Measurements from ENCODE around the gene VPS16.
A peak's percentile ranks its signal among the peaks of the same experiment; 100 is the strongest.

The VPS16 gene

GRCh38 chr20:2865101-2865500, 24.6 kb downstream of the VPS16 start:
- CTCF ChIA-PET = interaction anchor here (0.5 to 3.4 kb wide), 8 partner anchors 9 to 213 kb away, joined by 3 to 22 read pairs (median 4); no protein-coding TSS in a partner anchor
- POLR2A ChIA-PET = interaction anchor here (0.6 kb wide), 2 partner anchors 55 to 58 kb away, joined by 3 read pairs; no protein-coding TSS in a partner anchor
- Histone ChIP-seq H3K4me3 (ENCODE audit: low read depth, low read length) (no peak overlapping the region), H3K36me3 (ENCODE audit: control insufficient read depth in 2 of 2, insufficient read depth in 1 of 2, low read length in 2 of 2) (peaks cover 0 to 54% of the 10 kb centered on the region in 2 experiments; a peak in 2 of 3 replicates), H3K9me3 (ENCODE audit: control insufficient read depth, insufficient read depth, low read depth, low read length) (no peaks in the 10 kb centered on the region), H3K27ac (ENCODE audit: extremely low read depth, low read depth, low read length) (no peak overlapping the region), H3K4me1 (ENCODE audit: control insufficient read depth, insufficient read depth, low read length) (no peaks in the 10 kb centered on the region; the same call in none of the 2 replicates)
- no peak for TF ChIP-seq SCRT2 (tag by site-specific recombination; IDR thresholded peaks at IDR 0.05)
- no peak for TF ChIP-seq ZNF302 (tag by site-specific recombination; IDR thresholded peaks at IDR 0.05; ENCODE audit: low read depth)

DNA sequence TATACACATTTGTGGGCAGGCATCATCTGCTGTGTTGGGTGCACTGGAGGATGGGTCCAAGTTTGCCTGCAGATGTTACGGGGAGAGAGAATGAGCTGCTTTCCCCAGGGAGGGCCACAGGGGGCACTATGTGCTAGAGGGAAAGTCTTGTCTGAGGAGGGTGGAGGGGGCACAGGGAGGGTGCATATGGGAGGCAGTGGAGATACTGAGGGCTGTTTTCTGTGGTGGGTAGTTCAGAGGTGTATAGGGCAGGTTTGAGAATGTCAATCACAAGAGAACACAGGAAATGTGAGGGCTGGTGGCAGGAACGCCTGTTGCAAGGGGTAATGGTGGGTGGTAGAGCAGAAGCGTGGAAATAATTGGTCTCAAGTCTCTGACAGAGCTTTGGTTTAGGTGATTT, 25.1 kb downstream of the VPS16 start:
- CTCF ChIA-PET = interaction anchor here (0.5 to 3.4 kb wide), 8 partner anchors 9 to 212 kb away, joined by 3 to 22 read pairs (median 4); no protein-coding TSS in a partner anchor
- peaks cover 0 to 53% of the 10 kb centered on the region in 2 experiments; a peak in 2 of 3 replicates for H3K36me3 ChIP-seq (ENCODE audit: control insufficient read depth in 2 of 2, insufficient read depth in 1 of 2, low read length in 2 of 2)
- H3K27ac ChIP-seq (ENCODE audit: extremely low read depth, low read depth, low read length) = no peak overlapping the region
- TF ChIP-seq SETDB1 (IDR thresholded peaks at IDR 0.05; ENCODE audit: insufficient read length, low read length) (no peak), EGR2 (tag by site-specific recombination; IDR thresholded peaks at IDR 0.05; ENCODE audit: low read depth) (peak; percentile 49; the same call in 1 of the 2 replicates), ZNF433 (tag by site-specific recombination; IDR thresholded peaks at IDR 0.05; ENCODE audit: low read depth) (no peak), ZNF654 (tag by site-specific recombination; IDR thresholded peaks at IDR 0.05; ENCODE audit: low read depth) (peak; percentile 50), ZNF391 (tag by site-specific recombination; IDR thresholded peaks at IDR 0.05; ENCODE audit: borderline replicate concordance, low read depth) (no peak), ZNF558 (tag by site-specific recombination; IDR thresholded peaks at IDR 0.05) (no peak), CTCF (tag by site-specific recombination; IDR thresholded peaks at IDR 0.05) (0 out of 2 replicates have a peak, but pooled peaks have one; percentile 32), KLF8 (tag by site-specific recombination; IDR thresholded peaks at IDR 0.05) (no peak), SCRT2 (tag by site-specific recombination; IDR thresholded peaks at IDR 0.05) (peak; percentile 42; the same call in 1 of the 2 replicates)
- H3K4me1 ChIP-seq (ENCODE audit: control insufficient read depth, insufficient read depth, low read length) = peaks cover 4% of the 10 kb centered on the region
- POLR2A ChIA-PET = interaction anchor here (0.6 kb wide), 1 partner anchor 56 kb away, joined by 3 read pairs; no protein-coding TSS in a partner anchor
- no peak overlapping the region for H3K4me3 ChIP-seq (ENCODE audit: low read depth, low read length)
- no peaks in the 10 kb centered on the region for H3K9me3 ChIP-seq (ENCODE audit: control insufficient read depth, insufficient read depth, low read depth, low read length)

DNA sequence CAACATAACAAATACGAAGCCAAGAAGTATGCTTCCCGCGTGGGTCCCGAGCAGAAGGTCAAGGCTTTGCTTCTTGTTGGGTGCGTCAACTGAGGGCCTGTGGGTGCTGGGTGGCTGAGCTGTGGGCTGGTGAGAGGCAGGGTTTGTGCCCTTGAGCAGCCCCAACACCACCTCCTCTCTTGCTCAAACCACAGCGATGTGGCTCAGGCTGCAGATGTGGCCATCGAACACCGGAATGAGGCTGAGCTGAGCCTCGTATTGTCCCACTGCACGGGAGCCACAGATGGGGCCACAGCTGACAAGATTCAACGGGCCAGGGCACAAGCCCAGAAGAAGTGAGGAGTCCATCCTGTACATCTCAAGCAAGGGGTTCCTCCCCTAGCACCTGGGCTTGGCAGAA, 25.7 kb downstream of the VPS16 start:
- Histone ChIP-seq H3K36me3 (ENCODE audit: control insufficient read depth in 2 of 2, insufficient read depth in 1 of 2, low read length in 2 of 2) (peaks cover 0 to 47% of the 10 kb centered on the region in 2 experiments; a peak in 2 of 3 replicates), H3K27ac (ENCODE audit: extremely low read depth, low read depth, low read length) (no peak overlapping the region), H3K9me3 (ENCODE audit: control insufficient read depth, insufficient read depth, low read depth, low read length) (no peaks in the 10 kb centered on the region), H3K4me1 (ENCODE audit: control insufficient read depth, insufficient read depth, low read length) (peaks cover 8% of the 10 kb centered on the region), H3K4me3 (ENCODE audit: low read depth, low read length) (no peak overlapping the region)
- ChIA-PET CTCF (interaction anchor here (0.7 to 3.4 kb wide), 6 partner anchors 10 to 178 kb away, joined by 3 to 22 read pairs (median 7); no protein-coding TSS in a partner anchor), POLR2A (no interaction called here)
- no peak for TF ChIP-seq ZNF391 (tag by site-specific recombination; IDR thresholded peaks at IDR 0.05; ENCODE audit: borderline replicate concordance, low read depth)
- TF ChIP-seq ZSCAN16 (tag by site-specific recombination; IDR thresholded peaks at IDR 0.05) = no peak
- TF ChIP-seq, protein P1, sequence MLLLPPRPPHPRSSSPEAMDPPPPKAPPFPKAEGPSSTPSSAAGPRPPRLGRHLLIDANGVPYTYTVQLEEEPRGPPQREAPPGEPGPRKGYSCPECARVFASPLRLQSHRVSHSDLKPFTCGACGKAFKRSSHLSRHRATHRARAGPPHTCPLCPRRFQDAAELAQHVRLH (tag by site-specific recombination; IDR thresholded peaks at IDR 0.05) = no peak
- no peak for TF ChIP-seq SALL2 (tag by site-specific recombination; IDR thresholded peaks at IDR 0.05; ENCODE audit: borderline replicate concordance)
- no peak for TF ChIP-seq ZNF274 (IDR thresholded peaks at IDR 0.05; ENCODE audit: low read length)
- no peak for TF ChIP-seq ZNF274 (tag by site-specific recombination; IDR thresholded peaks at IDR 0.05; ENCODE audit: borderline replicate concordance)
- no peak for TF ChIP-seq ZNF221 (tag by site-specific recombination; IDR thresholded peaks at IDR 0.05; ENCODE audit: borderline replicate concordance)
- no peak for TF ChIP-seq IKZF3 (tag by site-specific recombination; IDR thresholded peaks at IDR 0.05)
- TF ChIP-seq, protein P2, sequence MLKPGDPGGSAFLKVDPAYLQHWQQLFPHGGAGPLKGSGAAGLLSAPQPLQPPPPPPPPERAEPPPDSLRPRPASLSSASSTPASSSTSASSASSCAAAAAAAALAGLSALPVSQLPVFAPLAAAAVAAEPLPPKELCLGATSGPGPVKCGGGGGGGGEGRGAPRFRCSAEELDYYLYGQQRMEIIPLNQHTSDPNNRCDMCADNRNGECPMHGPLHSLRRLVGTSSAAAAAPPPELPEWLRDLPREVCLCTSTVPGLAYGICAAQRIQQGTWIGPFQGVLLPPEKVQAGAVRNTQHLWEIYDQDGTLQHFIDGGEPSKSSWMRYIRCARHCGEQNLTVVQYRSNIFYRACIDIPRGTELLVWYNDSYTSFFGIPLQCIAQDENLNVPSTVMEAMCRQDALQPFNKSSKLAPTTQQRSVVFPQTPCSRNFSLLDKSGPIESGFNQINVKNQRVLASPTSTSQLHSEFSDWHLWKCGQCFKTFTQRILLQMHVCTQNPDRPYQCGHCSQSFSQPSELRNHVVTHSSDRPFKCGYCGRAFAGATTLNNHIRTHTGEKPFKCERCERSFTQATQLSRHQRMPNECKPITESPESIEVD (tag by site-specific recombination; IDR thresholded peaks at IDR 0.05) = no peak
- TF ChIP-seq ZNF350 (tag by site-specific recombination; IDR thresholded peaks at IDR 0.05) = no peak
- TF ChIP-seq GLI2 (tag by site-specific recombination; IDR thresholded peaks at IDR 0.05; ENCODE audit: borderline replicate concordance, low read depth) = no peak
- TF ChIP-seq ZIC2 (tag by site-specific recombination; IDR thresholded peaks at IDR 0.05) = no peak
